GM20000 (cell line): Measurements from ENCODE around the gene LMBRD2.

Experiments
- DNase-seq: peaks from one replicate; pipeline ENCODE4 v3.0.0; 2012; ENCODE audit warnings: low spot score
- CTCF ChIP-seq: IDR thresholded peaks from 2 replicates; pipeline ENCODE4 v1.5.1; 2012; ENCODE audit warnings: mild to moderate bottlenecking, control low read depth; ENCODE audit errors: extremely low read depth, missing control alignments

LMBRD2 gene

GRCh38 chr5:36058776-36059175, 92.9 kb downstream of the LMBRD2 start:
- no peak for TF ChIP-seq CTCF
- DNase-seq = no peak

- DNase-seq = no peak
- no peak for TF ChIP-seq CTCF
Measured at GRCh38 chr5:36057386-36057785, 94.3 kb downstream of the LMBRD2 start.

GRCh38 chr5:36056422-36056821, 95.3 kb downstream of the LMBRD2 start:
- no peak for DNase-seq
- TF ChIP-seq CTCF = no peak

- TF ChIP-seq CTCF = no peak
- no peak for DNase-seq
Measured at GRCh38 chr5:36055984-36056383, 95.7 kb downstream of the LMBRD2 start.

- no peak for DNase-seq
- TF ChIP-seq CTCF = no peak
Measured at GRCh38 chr5:36054647-36055046, 97.0 kb downstream of the LMBRD2 start.

- DNase-seq = no peak
- no peak for TF ChIP-seq CTCF
Measured at GRCh38 chr5:36052538-36052937, 99.1 kb downstream of the LMBRD2 start.

GRCh38 chr5:36049949-36050348, 101.7 kb downstream of the LMBRD2 start:
- DNase-seq = no peak
- TF ChIP-seq CTCF = no peak
